Rectal smooth muscle tissue (tissue), 1 donor: ENCODE data around the gene CTNNBL1.
"Not testable (repeated sequence)": the region's sequence is repeated elsewhere in the genome, so short reads cannot be mapped to it uniquely, and the experiment has no call there.

ENCODE experiments used
- H3K27ac ChIP-seq: one replicate; pipeline ENCODE4 v1.7.0; 2013; ENCODE audit warnings: low read depth, low read length, inconsistent platforms
- H3K27me3 ChIP-seq: one replicate; pipeline ENCODE4 v1.7.0; 2013; ENCODE audit warnings: low read length; ENCODE audit not compliant: control insufficient read depth, insufficient read depth
- H3K36me3 ChIP-seq: one replicate; pipeline ENCODE4 v1.7.0; 2013; ENCODE audit warnings: low read length; ENCODE audit not compliant: control insufficient read depth, insufficient read depth
- H3K4me1 ChIP-seq: one replicate; pipeline ENCODE4 v1.7.0; 2013; ENCODE audit warnings: low read length; ENCODE audit not compliant: control insufficient read depth, insufficient read depth
- H3K4me3 ChIP-seq: one replicate; pipeline ENCODE4 v1.7.0; 2013; ENCODE audit warnings: low read length
- H3K9ac ChIP-seq: one replicate; pipeline ENCODE4 v1.7.0; 2013; ENCODE audit warnings: low read length

Gene CTNNBL1

GRCh38 chr20:37703035-37703845 is 9.4 kb downstream of the CTNNBL1 start:
- H3K36me3 ChIP-seq, result no peaks in the 10 kb centered on the region
- no peak overlapping the region for H3K27ac ChIP-seq
- H3K9ac ChIP-seq, result no peak overlapping the region
- H3K4me3 ChIP-seq, result no peak overlapping the region
- H3K27me3 ChIP-seq, result no peaks in the 10 kb centered on the region
- H3K4me1 ChIP-seq, result peaks cover 3% of the 10 kb centered on the region

- H3K36me3 ChIP-seq, result no peaks in the 10 kb centered on the region
- no peak overlapping the region for H3K27ac ChIP-seq
- H3K4me1 ChIP-seq, result no peaks in the 10 kb centered on the region
- H3K4me3 ChIP-seq, result no peak overlapping the region
- no peaks in the 10 kb centered on the region for H3K27me3 ChIP-seq
- no peak overlapping the region for H3K9ac ChIP-seq
Observed at GRCh38 chr20:37704955-37705354, 11.1 kb downstream of the CTNNBL1 start.

GRCh38 chr20:37706298-37706697 is 12.5 kb downstream of the CTNNBL1 start:
- no peaks in the 10 kb centered on the region for H3K27me3 ChIP-seq
- H3K27ac ChIP-seq, result no peak overlapping the region
- no peak overlapping the region for H3K9ac ChIP-seq
- no peaks in the 10 kb centered on the region for H3K4me1 ChIP-seq
- no peak overlapping the region for H3K4me3 ChIP-seq
- H3K36me3 ChIP-seq, result no peaks in the 10 kb centered on the region

GRCh38 chr20:37711001-37711400 is 17.2 kb downstream of the CTNNBL1 start:
- Histone ChIP-seq H3K9ac (no peak overlapping the region), H3K4me1 (no peaks in the 10 kb centered on the region), H3K36me3 (no peaks in the 10 kb centered on the region), H3K27me3 (no peaks in the 10 kb centered on the region), H3K4me3 (no peak overlapping the region), H3K27ac (no peak overlapping the region)

- no peak overlapping the region for H3K9ac ChIP-seq
- no peak overlapping the region for H3K4me3 ChIP-seq
- H3K36me3 ChIP-seq, result no peaks in the 10 kb centered on the region
- no peaks in the 10 kb centered on the region for H3K27me3 ChIP-seq
- no peak overlapping the region for H3K27ac ChIP-seq
- H3K4me1 ChIP-seq, result no peaks in the 10 kb centered on the region
Observed at GRCh38 chr20:37711994-37712964, 18.4 kb downstream of the CTNNBL1 start.

- H3K36me3 ChIP-seq, result no peaks in the 10 kb centered on the region
- no peaks in the 10 kb centered on the region for H3K4me1 ChIP-seq
- H3K4me3 ChIP-seq, result no peak overlapping the region
- no peaks in the 10 kb centered on the region for H3K27me3 ChIP-seq
- no peak overlapping the region for H3K27ac ChIP-seq
- no peak overlapping the region for H3K9ac ChIP-seq
Observed at GRCh38 chr20:37713396-37713795, 19.6 kb downstream of the CTNNBL1 start.

GRCh38 chr20:37714978-37715672 is 21.3 kb downstream of the CTNNBL1 start:
- no peaks in the 10 kb centered on the region for H3K4me1 ChIP-seq
- H3K9ac ChIP-seq, result no peak overlapping the region
- no peak overlapping the region for H3K27ac ChIP-seq
- no peak overlapping the region for H3K4me3 ChIP-seq
- H3K27me3 ChIP-seq, result no peaks in the 10 kb centered on the region
- H3K36me3 ChIP-seq, result no peaks in the 10 kb centered on the region

- no peak overlapping the region for H3K27ac ChIP-seq
- no peaks in the 10 kb centered on the region for H3K36me3 ChIP-seq
- no peak overlapping the region for H3K4me3 ChIP-seq
- H3K9ac ChIP-seq, result no peak overlapping the region
- H3K4me1 ChIP-seq, result no peaks in the 10 kb centered on the region
- no peaks in the 10 kb centered on the region for H3K27me3 ChIP-seq
Observed at GRCh38 chr20:37721751-37722150, 27.9 kb downstream of the CTNNBL1 start.

GRCh38 chr20:37722312-37722711 is 28.5 kb downstream of the CTNNBL1 start:
- H3K27me3 ChIP-seq, H3K27ac ChIP-seq, H3K36me3 ChIP-seq, H3K4me1 ChIP-seq, H3K9ac ChIP-seq, H3K4me3 ChIP-seq: not testable (repeated sequence)

GRCh38 chr20:37723668-37724067 is 29.8 kb downstream of the CTNNBL1 start:
- no peak overlapping the region for H3K9ac ChIP-seq
- H3K27ac ChIP-seq, result no peak overlapping the region
- H3K4me3 ChIP-seq, result no peak overlapping the region
- no peaks in the 10 kb centered on the region for H3K4me1 ChIP-seq
- H3K27me3 ChIP-seq, result no peaks in the 10 kb centered on the region
- H3K36me3 ChIP-seq, result no peaks in the 10 kb centered on the region

GRCh38 chr20:37725165-37725564 is 31.3 kb downstream of the CTNNBL1 start:
- H3K36me3 ChIP-seq, result no peaks in the 10 kb centered on the region
- H3K9ac ChIP-seq, result no peak overlapping the region
- H3K27me3 ChIP-seq, result no peaks in the 10 kb centered on the region
- H3K27ac ChIP-seq, result no peak overlapping the region
- no peak overlapping the region for H3K4me3 ChIP-seq
- H3K4me1 ChIP-seq, result peaks cover 10% of the 10 kb centered on the region

- H3K4me3 ChIP-seq, result no peak overlapping the region
- no peaks in the 10 kb centered on the region for H3K27me3 ChIP-seq
- no peak overlapping the region for H3K27ac ChIP-seq
- peaks cover 10% of the 10 kb centered on the region for H3K4me1 ChIP-seq
- no peaks in the 10 kb centered on the region for H3K36me3 ChIP-seq
- no peak overlapping the region for H3K9ac ChIP-seq
Observed at GRCh38 chr20:37725855-37726254, 32.0 kb downstream of the CTNNBL1 start.
